Left ventricle myocardium inferior (tissue), 1 donor: Measurements from ENCODE around the gene CRYGS. TPM values are rescaled to one million over a fixed set of nuclear protein-coding genes. Genes with fewer than 3 reads are reported as not detected.
A peak's percentile ranks its signal among the peaks of the same experiment; 100 is the strongest.

Experiments
- DNase-seq: peaks from one replicate; pipeline ENCODE4 v3.0.0-alpha.2; 2020
- H3K27ac ChIP-seq: fragments of 200-600 bp; replicated peaks from 2 replicates; pipeline ENCODE4 v1.8.0; 2021
- H3K27me3 ChIP-seq: fragments of 200-600 bp; 2 replicates; pipeline ENCODE4 v1.8.0; 2021; ENCODE audit warnings: low read depth
- H3K36me3 ChIP-seq: fragments of 200-600 bp; 2 replicates; pipeline ENCODE4 v1.8.0; 2021
- H3K4me1 ChIP-seq: fragments of 200-600 bp; 2 replicates; pipeline ENCODE4 v1.8.0; 2021
- H3K4me3 ChIP-seq: fragments of 200-600 bp; 2 replicates; pipeline ENCODE4 v1.8.0; 2021; ENCODE audit warnings: mild to moderate bottlenecking, moderate library complexity
- H3K9me3 ChIP-seq: fragments of 200-600 bp; replicated peaks from 2 replicates; pipeline ENCODE4 v1.8.0; 2021
- intact Hi-C: fragments of 100-400 bp; cut with micrococcal nuclease; formaldehyde crosslinking; loops from one replicate; pipeline ENCODE4 v1.11.0; 2022
- total RNA-seq: library from RNA; stranded (reverse); fragmentation: NEBNext Ultra II Directional; extraction: Animal tissue kit (Norgen Biotek cat#: 25700); gene quantifications from one replicate; pipeline ENCODE4 v1.2.1, GENCODE V29; 2021
- TF ChIP-seq, protein P1 (sequence below): fragments of 200-600 bp; IDR thresholded peaks from 2 replicates; pipeline ENCODE4 v1.8.0; 2021; ENCODE audit warnings: antibody characterized with exemption, mild to moderate bottlenecking, borderline replicate concordance
- donor health status: DM: no; HTN: yes; CAD: no; lungs with severe emphysema.

Gene CRYGS
- total RNA-seq, 1 donor from 2014 or later = 1.6 TPM

DNA sequence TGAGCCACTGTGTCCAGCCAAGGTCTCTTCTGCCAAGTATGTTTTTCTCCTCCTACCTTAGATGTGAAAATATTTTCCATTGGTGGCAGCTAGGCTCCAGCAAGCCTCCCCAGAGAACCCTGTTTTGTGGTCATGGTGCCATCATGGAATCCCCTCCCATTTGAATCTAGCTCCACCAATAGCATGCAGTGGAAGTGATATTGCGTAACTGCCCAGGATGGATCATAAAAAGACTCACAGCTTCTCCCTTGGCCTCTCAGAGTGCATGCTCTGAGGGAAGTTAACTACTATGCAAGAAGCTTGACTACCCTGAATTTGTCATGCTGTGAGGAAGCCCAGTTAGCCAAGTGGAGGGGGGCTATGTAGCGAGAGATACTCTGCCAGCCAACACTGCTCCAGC lies 27.5 kb downstream of the CRYGS start:
- no peak for DNase-seq
- Histone ChIP-seq H3K27ac (no peak overlapping the region), H3K9me3 (no peaks in the 10 kb centered on the region), H3K4me1 (no peaks in the 10 kb centered on the region), H3K36me3 (no peaks in the 10 kb centered on the region), H3K27me3 (peaks cover 73% of the 10 kb centered on the region), H3K4me3 (no peak overlapping the region)
- intact Hi-C loops = no loop called here
- TF ChIP-seq, protein P1, sequence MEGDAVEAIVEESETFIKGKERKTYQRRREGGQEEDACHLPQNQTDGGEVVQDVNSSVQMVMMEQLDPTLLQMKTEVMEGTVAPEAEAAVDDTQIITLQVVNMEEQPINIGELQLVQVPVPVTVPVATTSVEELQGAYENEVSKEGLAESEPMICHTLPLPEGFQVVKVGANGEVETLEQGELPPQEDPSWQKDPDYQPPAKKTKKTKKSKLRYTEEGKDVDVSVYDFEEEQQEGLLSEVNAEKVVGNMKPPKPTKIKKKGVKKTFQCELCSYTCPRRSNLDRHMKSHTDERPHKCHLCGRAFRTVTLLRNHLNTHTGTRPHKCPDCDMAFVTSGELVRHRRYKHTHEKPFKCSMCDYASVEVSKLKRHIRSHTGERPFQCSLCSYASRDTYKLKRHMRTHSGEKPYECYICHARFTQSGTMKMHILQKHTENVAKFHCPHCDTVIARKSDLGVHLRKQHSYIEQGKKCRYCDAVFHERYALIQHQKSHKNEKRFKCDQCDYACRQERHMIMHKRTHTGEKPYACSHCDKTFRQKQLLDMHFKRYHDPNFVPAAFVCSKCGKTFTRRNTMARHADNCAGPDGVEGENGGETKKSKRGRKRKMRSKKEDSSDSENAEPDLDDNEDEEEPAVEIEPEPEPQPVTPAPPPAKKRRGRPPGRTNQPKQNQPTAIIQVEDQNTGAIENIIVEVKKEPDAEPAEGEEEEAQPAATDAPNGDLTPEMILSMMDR = no peak

DNA sequence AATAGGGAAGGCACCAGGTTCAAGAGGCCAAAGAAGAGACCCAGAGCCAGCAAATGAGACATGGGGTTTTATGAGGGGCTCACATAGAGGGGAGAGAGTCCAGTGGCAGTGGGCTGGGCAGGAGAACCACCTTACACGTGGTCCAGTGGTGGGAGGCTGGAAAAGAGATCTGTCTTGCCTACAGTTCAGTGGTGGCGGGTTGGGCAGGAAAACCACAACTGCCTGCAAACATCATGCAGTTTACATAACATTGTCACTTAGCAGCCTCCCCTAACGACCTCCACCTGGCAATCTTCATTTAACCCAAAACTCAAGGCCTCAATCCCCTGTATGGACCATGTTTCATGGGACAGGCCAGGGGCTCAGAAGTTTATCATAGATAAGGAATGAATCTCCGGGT lies 29.1 kb downstream of the CRYGS start:
- intact Hi-C loops = no loop called here
- no peaks in the 10 kb centered on the region for H3K36me3 ChIP-seq
- peaks cover 82% of the 10 kb centered on the region for H3K27me3 ChIP-seq
- H3K27ac ChIP-seq = no peak overlapping the region
- no peaks in the 10 kb centered on the region for H3K9me3 ChIP-seq
- DNase-seq = no peak
- no peak overlapping the region for H3K4me3 ChIP-seq
- no peaks in the 10 kb centered on the region for H3K4me1 ChIP-seq
- TF ChIP-seq, protein P1 = no peak

DNA sequence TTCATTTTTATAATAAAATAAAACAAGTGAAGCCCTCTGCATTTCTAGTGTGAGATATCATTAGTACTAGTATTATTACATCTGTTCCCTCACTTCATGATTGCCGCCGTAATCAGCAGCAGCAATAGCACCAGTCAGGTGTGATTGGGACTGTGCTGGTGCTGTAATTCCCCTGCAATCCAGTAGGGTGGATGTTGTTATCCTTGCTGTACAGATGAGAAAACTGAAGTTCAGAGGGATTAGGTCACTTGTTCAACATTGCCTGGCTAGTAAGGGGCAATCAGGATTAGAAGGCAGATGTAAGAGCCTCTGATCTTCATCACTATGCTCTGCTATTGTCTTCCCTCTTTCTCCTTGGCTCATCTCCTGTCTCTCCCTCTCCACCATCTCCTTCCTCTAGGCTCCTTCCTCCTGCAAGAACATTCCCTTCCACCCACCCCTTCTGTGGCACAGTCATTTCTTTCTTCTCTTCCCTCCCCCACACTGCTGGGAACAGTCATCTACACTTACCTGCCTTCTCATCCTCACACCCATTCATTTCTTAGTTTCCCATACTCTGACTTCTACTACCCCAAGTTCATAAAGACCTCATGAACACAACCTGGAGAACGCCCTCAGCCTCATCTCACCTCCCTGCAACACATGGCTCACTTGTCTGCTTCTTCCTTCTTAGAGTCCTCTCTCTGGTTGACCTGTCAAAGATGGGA lies 29.7 kb downstream of the CRYGS start:
- H3K36me3 ChIP-seq = no peaks in the 10 kb centered on the region
- no peak for DNase-seq
- intact Hi-C loops = no loop called here

DNA sequence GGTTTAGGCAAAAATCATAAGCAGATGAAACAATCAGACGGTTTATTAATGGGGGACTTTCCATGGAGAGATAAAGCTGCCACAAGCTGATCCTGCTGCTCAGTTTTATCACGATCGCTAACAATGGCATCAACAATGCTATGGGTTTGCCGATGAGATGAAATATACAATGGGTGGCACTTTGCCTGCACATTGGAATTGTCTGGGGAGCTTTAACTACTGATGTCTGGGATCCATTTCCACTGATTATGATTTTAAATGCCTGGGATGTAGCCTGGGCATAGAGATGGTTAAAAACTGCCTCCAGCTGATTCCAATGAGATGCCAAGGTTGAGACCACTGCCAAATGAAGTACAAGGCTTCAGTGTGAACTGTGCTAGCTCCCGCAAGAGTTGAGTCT lies 30.8 kb downstream of the CRYGS start:
- Histone ChIP-seq H3K9me3 (no peaks in the 10 kb centered on the region), H3K27me3 (peaks cover 73% of the 10 kb centered on the region), H3K4me1 (no peaks in the 10 kb centered on the region), H3K36me3 (no peaks in the 10 kb centered on the region), H3K4me3 (no peak overlapping the region), H3K27ac (no peak overlapping the region)
- TF ChIP-seq, protein P1 = no peak
- intact Hi-C loops = no loop called here
- no peak for DNase-seq

More for the DNA sequence above, 29.7 kb downstream of the CRYGS start:
- TF ChIP-seq, protein P1 = peak; percentile 38
- Histone ChIP-seq H3K9me3 (no peaks in the 10 kb centered on the region), H3K4me1 (no peaks in the 10 kb centered on the region), H3K27ac (no peak overlapping the region), H3K4me3 (no peak overlapping the region), H3K27me3 (peaks cover 81% of the 10 kb centered on the region)

DNA sequence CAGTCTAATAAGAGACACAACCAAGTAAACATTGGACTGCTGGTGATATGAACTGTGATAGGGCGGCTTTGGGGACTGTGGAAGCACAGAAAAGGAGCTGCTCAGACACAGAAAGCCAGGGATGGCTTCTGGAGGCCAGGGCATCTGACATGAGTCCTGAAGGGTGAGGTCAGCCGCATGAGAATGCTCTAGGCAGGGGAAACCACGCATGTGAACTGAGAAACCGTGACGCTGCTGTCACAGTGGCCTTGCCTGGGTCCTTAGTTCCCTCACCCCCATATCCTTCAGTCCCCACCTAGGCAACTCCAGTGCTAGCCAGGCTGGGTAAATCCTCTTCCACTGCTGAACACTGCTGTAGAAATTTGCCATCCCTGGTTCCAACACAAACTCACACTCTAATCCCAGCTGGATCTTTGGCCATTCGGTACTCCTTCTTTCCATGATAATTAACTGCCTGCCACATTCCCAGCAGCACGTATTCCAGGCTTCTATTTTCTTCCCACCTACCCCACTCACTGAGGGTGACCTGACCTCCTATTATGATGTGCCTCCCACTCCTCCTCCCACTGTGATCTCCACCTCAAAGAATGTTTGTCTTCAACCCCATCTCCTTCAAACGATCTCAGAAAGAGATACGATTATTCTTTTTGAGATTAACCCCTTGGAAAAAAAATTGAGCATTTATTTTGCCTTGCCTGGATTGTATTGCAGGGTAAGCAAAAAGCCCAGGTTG lies 31.4 kb downstream of the CRYGS start:
- Histone ChIP-seq H3K4me1 (no peaks in the 10 kb centered on the region), H3K27ac (no peak overlapping the region), H3K9me3 (no peaks in the 10 kb centered on the region), H3K4me3 (no peak overlapping the region), H3K36me3 (no peaks in the 10 kb centered on the region), H3K27me3 (peaks cover 66% of the 10 kb centered on the region)
- intact Hi-C loops = no loop called here
- DNase-seq = no peak
- TF ChIP-seq, protein P1 = no peak
